Stimulated activated CD4-positive, alpha-beta T cell treated with anti-CD3 and anti-CD28 coated beads, Interleukin-1b, Interleukin-23, amount 100 ng/mL, for 24 hours (primary cell): ENCODE data around the gene CHCHD6.

Source experiments
- DNase-seq, 4 experiments: peaks; one replicate each; pipeline ENCODE4 v3.0.0-alpha.2; 2020; ENCODE audit warnings: low read depth in 4 of 4, low spot score in 1 of 4

The CHCHD6 gene

GRCh38 chr3:126917232-126917804 is 213.3 kb downstream of the CHCHD6 start:
- no peak for DNase-seq

- no peak for DNase-seq
Observed at GRCh38 chr3:126918355-126918821, 214.3 kb downstream of the CHCHD6 start.

- no peak for DNase-seq
Observed at GRCh38 chr3:126921085-126921824, 217.2 kb downstream of the CHCHD6 start.

- no peak for DNase-seq
Observed at GRCh38 chr3:126922466-126922865, 218.4 kb downstream of the CHCHD6 start.

GRCh38 chr3:126923423-126923822 is 219.4 kb downstream of the CHCHD6 start:
- no peak for DNase-seq

GRCh38 chr3:126923895-126924294 is 219.9 kb downstream of the CHCHD6 start:
- no peak for DNase-seq

GRCh38 chr3:126924458-126924857 is 220.4 kb downstream of the CHCHD6 start:
- DNase-seq = no peak

- DNase-seq = no peak
Observed at GRCh38 chr3:126925411-126926171, 221.6 kb downstream of the CHCHD6 start.

GRCh38 chr3:126926684-126927400 is 222.8 kb downstream of the CHCHD6 start:
- DNase-seq = no peak

- no peak for DNase-seq
Observed at GRCh38 chr3:126927401-126927750, 223.3 kb downstream of the CHCHD6 start.

- DNase-seq = no peak
Observed at GRCh38 chr3:126927846-126928245, 223.8 kb downstream of the CHCHD6 start.

- DNase-seq = no peak
Observed at GRCh38 chr3:126928921-126929474, 225.0 kb downstream of the CHCHD6 start.

GRCh38 chr3:126930936-126931600 is 227.0 kb downstream of the CHCHD6 start:
- no peak for DNase-seq

- no peak for DNase-seq
Observed at GRCh38 chr3:126931806-126932187, 227.8 kb downstream of the CHCHD6 start.

GRCh38 chr3:126932188-126932931 is 228.3 kb downstream of the CHCHD6 start:
- no peak for DNase-seq

- DNase-seq = no peak
Observed at GRCh38 chr3:126934031-126934531, 230.0 kb downstream of the CHCHD6 start.

- DNase-seq = no peak
Observed at GRCh38 chr3:126934991-126935390, 231.0 kb downstream of the CHCHD6 start.

- DNase-seq = no peak
Observed at GRCh38 chr3:126935756-126936509, 231.9 kb downstream of the CHCHD6 start.

- DNase-seq = no peak
Observed at GRCh38 chr3:126936853-126937425, 232.9 kb downstream of the CHCHD6 start.
